Measurements from ENCODE around the gene SPDYC.

SPDYC gene

DNA sequence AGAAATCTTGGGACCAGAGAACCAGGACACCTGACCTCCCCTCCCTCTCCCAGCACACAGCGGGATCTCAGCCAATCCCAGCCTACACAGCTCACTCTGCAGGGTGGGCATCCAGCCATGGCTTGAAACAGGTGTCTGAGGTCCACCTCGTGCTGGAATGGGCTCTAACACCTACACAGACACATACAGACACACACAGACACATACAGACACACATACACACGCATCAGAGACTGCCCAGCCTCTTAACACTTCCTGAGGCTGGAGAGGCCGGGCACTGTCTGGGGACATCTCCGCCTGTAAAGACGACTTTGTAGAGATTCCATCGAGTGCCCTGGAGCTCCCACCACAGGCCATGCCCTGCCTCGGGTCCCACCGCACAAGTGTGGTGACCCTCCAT is 48.4 kb downstream of the SPDYC start (continued):
- TF ChIP-seq ARNTL (CRISPR knock-in tag; IDR thresholded peaks at IDR 0.05; ENCODE audit: borderline replicate concordance, low read depth) = no peak
- no peak for TF ChIP-seq RARB (CRISPR knock-in tag; IDR thresholded peaks at IDR 0.05)
- TF ChIP-seq GLIS3 (CRISPR knock-in tag; IDR thresholded peaks at IDR 0.05) = no peak

- TF ChIP-seq ZNF8 (CRISPR knock-in tag; IDR thresholded peaks at IDR 0.05) (no peak), SNAI2 (CRISPR knock-in tag; IDR thresholded peaks at IDR 0.05) (no peak), RARB (CRISPR knock-in tag; IDR thresholded peaks at IDR 0.05) (no peak), BACH2 (CRISPR knock-in tag; IDR thresholded peaks at IDR 0.05; ENCODE audit: borderline replicate concordance) (no peak), ZNF565 (CRISPR knock-in tag; conservative IDR thresholded peaks at IDR 0.05; ENCODE audit: low read depth) (no peak), ESRRG (CRISPR knock-in tag; IDR thresholded peaks at IDR 0.05) (no peak), ISL1 (CRISPR knock-in tag; IDR thresholded peaks at IDR 0.05) (no peak), ZC3H10 (CRISPR knock-in tag; IDR thresholded peaks at IDR 0.05) (no peak), ZFP3 (CRISPR knock-in tag; IDR thresholded peaks at IDR 0.05) (no peak), GLIS3 (CRISPR knock-in tag; IDR thresholded peaks at IDR 0.05) (no peak), ARNTL (CRISPR knock-in tag; IDR thresholded peaks at IDR 0.05; ENCODE audit: borderline replicate concordance, low read depth) (no peak), ZFP30 (CRISPR knock-in tag; IDR thresholded peaks at IDR 0.05) (no peak), TCF4 (CRISPR knock-in tag; IDR thresholded peaks at IDR 0.05; ENCODE audit: borderline replicate concordance) (no peak), ZNF70 (CRISPR knock-in tag; IDR thresholded peaks at IDR 0.05) (no peak), OSR1 (CRISPR knock-in tag; IDR thresholded peaks at IDR 0.05) (no peak), PPARA (CRISPR knock-in tag; IDR thresholded peaks at IDR 0.05; ENCODE audit: borderline replicate concordance) (no peak)
- TF ChIP-seq, protein P1, sequence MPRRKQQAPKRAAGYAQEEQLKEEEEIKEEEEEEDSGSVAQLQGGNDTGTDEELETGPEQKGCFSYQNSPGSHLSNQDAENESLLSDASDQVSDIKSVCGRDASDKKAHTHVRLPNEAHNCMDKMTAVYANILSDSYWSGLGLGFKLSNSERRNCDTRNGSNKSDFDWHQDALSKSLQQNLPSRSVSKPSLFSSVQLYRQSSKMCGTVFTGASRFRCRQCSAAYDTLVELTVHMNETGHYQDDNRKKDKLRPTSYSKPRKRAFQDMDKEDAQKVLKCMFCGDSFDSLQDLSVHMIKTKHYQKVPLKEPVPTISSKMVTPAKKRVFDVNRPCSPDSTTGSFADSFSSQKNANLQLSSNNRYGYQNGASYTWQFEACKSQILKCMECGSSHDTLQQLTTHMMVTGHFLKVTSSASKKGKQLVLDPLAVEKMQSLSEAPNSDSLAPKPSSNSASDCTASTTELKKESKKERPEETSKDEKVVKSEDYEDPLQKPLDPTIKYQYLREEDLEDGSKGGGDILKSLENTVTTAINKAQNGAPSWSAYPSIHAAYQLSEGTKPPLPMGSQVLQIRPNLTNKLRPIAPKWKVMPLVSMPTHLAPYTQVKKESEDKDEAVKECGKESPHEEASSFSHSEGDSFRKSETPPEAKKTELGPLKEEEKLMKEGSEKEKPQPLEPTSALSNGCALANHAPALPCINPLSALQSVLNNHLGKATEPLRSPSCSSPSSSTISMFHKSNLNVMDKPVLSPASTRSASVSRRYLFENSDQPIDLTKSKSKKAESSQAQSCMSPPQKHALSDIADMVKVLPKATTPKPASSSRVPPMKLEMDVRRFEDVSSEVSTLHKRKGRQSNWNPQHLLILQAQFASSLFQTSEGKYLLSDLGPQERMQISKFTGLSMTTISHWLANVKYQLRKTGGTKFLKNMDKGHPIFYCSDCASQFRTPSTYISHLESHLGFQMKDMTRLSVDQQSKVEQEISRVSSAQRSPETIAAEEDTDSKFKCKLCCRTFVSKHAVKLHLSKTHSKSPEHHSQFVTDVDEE (CRISPR knock-in tag; IDR thresholded peaks at IDR 0.05) = no peak
- TF ChIP-seq, protein P2, sequence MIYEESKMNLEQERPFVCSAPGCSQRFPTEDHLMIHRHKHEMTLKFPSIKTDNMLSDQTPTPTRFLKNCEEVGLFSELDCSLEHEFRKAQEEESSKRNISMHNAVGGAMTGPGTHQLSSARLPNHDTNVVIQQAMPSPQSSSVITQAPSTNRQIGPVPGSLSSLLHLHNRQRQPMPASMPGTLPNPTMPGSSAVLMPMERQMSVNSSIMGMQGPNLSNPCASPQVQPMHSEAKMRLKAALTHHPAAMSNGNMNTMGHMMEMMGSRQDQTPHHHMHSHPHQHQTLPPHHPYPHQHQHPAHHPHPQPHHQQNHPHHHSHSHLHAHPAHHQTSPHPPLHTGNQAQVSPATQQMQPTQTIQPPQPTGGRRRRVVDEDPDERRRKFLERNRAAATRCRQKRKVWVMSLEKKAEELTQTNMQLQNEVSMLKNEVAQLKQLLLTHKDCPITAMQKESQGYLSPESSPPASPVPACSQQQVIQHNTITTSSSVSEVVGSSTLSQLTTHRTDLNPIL (CRISPR knock-in tag; IDR thresholded peaks at IDR 0.05; ENCODE audit: low read depth) = no peak
- ATAC-seq = no peak; the same call in 2 of the 3 replicates
Observed at GRCh38 chr11:65219930-65220213, 49.8 kb downstream of the SPDYC start.

DNA sequence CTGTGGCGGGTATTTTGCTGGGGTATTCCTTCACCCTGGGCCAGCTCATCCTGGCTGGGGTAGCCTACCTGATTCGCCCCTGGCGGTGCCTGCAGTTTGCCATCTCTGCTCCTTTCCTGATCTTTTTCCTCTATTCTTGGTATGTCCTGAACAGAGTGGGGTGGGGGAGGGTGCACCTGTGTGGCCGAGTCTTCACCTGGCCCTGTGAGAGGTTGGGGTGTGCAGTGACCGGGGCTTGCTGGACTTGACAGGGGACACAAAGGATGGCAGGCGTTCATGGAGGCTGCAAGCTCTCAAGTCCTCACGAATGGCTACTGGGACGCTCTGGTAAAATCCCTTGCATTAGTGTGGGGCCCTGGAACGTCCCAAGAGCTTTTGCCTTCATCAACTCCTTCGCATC is 51.0 kb downstream of the SPDYC start:
- no peak for TF ChIP-seq TOX (CRISPR knock-in tag; IDR thresholded peaks at IDR 0.05; ENCODE audit: borderline replicate concordance)
- TF ChIP-seq PATZ1 (CRISPR knock-in tag; IDR thresholded peaks at IDR 0.05; ENCODE audit: borderline replicate concordance) = no peak
- no peak for TF ChIP-seq ZFP30 (CRISPR knock-in tag; IDR thresholded peaks at IDR 0.05)
- no peak for TF ChIP-seq ZFP3 (CRISPR knock-in tag; IDR thresholded peaks at IDR 0.05)
- no peak for ATAC-seq
